Smooth muscle cell (in vitro differentiated cells): Measurements from ENCODE around the gene SLC13A3. TPM values are rescaled to one million over a fixed set of nuclear protein-coding genes. Genes with fewer than 3 reads are reported as not detected.

Experiments used
- DNase-seq: peaks from one replicate; lab custom pipeline; 2025; ENCODE audit not compliant: unreplicated experiment; lab: John Stamatoyannopoulos, UW
- H2AFZ ChIP-seq: fragments of 200-600 bp; sonication (generic); 2 replicates; pipeline ENCODE4 v1.6.0; 2016; ENCODE audit warnings: antibody characterized with exemption, low read depth, mild to moderate bottlenecking
- H3F3A ChIP-seq: fragments of 200-600 bp; sonication (generic); 2 replicates; pipeline ENCODE4 v1.6.0; 2017; ENCODE audit warnings: antibody characterized with exemption, low read depth
- H3K27ac ChIP-seq: fragments of 200-600 bp; sonication (generic); 2 replicates; pipeline ENCODE4 v1.5.1; 2016; ENCODE audit warnings: low read depth, mild to moderate bottlenecking
- H3K27me3 ChIP-seq: fragments of 200-600 bp; sonication (generic); 2 replicates; pipeline ENCODE4 v1.6.1; 2016; ENCODE audit warnings: low read depth, mild to moderate bottlenecking
- H3K36me3 ChIP-seq: fragments of 200-600 bp; sonication (generic); 2 replicates; pipeline ENCODE4 v1.5.1; 2016; ENCODE audit warnings: low read depth
- H3K4me1 ChIP-seq: fragments of 200-600 bp; sonication (generic); 2 replicates; pipeline ENCODE4 v1.5.1; 2016; ENCODE audit warnings: low read depth
- H3K4me2 ChIP-seq: fragments of 200-600 bp; sonication (generic); 2 replicates; pipeline ENCODE4 v1.6.0; 2016; ENCODE audit warnings: mild to moderate bottlenecking
- H3K4me3 ChIP-seq: fragments of 200-600 bp; sonication (generic); 2 replicates; pipeline ENCODE4 v1.5.1; 2016; ENCODE audit warnings: mild to moderate bottlenecking
- H3K79me2 ChIP-seq: fragments of 200-600 bp; sonication (generic); 2 replicates; pipeline ENCODE4 v1.6.0; 2016; ENCODE audit warnings: low read depth, mild to moderate bottlenecking
- H3K9ac ChIP-seq: fragments of 200-600 bp; sonication (generic); 2 replicates; pipeline ENCODE4 v1.6.0; 2016; ENCODE audit warnings: low read depth
- H3K9me3 ChIP-seq: fragments of 200-600 bp; sonication (generic); replicated peaks from 2 replicates; pipeline ENCODE4 v1.5.1; 2016; ENCODE audit warnings: low read depth
- H4K20me1 ChIP-seq: fragments of 200-600 bp; sonication (generic); 2 replicates; pipeline ENCODE4 v1.6.0; 2016; ENCODE audit warnings: low read depth
- WGBS: methylation state at CpG from one replicate; pipeline ENCODE4 v1.1.7; 2016; ENCODE audit warnings: low lambda C conversion rate; 5-methylcytosine and 5-hydroxymethylcytosine counted together
- polyA plus RNA-seq: library from polyadenylated mRNA; unstranded; fragments of >200 nt; fragmentation: Nextera tagmentation; extraction: Ambion mirVana; gene quantifications from 2 replicates; pipeline ENCODE4 v1.2.1, GENCODE V29; 2016
- total RNA-seq: library from RNA; depleted of rRNA; stranded (reverse); fragments of >200 nt; gene quantifications from 2 replicates; pipeline ENCODE4 v1.2.3, GENCODE V29; 2014
- TF ChIP-seq, protein P1 (sequence below): fragments of 200-600 bp; sonication (generic); IDR thresholded peaks from 2 replicates; pipeline ENCODE4 v1.5.1; 2017; ENCODE audit warnings: borderline replicate concordance, mild to moderate bottlenecking, antibody characterized with exemption; ENCODE audit not compliant: insufficient read depth, poor library complexity, severe bottlenecking

The SLC13A3 gene
- total and polyA plus RNA-seq, 2 experiments from 2014 or later = 6.4 to 7.7 TPM

DNA sequence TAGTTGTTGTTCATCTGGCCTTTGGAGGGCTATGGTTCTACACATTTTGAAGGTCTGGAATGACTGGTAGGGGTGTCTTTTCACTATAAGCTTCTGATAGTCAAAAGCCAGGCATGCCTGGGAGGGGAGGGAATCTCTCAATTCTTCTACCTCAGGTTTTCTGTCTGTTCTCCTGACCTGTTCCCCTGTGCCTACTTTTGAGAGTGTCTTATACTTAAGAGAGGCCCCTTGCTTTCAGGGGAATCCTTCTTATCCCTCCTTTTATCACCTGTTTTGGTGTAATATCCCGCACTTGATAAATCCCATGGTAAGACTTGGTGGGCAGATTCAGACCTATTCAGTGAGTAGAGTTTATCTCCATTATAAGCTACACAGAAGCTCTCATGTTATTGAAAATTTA, 10.4 kb upstream of the SLC13A3 start:
- no peak for DNase-seq
- H3K4me1 ChIP-seq = no peaks in the 10 kb centered on the region
- no peak overlapping the region for H3K4me3 ChIP-seq
- no peak overlapping the region for H3K27ac ChIP-seq
- H3K36me3 ChIP-seq = peaks cover 7% of the 10 kb centered on the region
- H2AFZ ChIP-seq = no peak overlapping the region
- TF ChIP-seq, protein P1, sequence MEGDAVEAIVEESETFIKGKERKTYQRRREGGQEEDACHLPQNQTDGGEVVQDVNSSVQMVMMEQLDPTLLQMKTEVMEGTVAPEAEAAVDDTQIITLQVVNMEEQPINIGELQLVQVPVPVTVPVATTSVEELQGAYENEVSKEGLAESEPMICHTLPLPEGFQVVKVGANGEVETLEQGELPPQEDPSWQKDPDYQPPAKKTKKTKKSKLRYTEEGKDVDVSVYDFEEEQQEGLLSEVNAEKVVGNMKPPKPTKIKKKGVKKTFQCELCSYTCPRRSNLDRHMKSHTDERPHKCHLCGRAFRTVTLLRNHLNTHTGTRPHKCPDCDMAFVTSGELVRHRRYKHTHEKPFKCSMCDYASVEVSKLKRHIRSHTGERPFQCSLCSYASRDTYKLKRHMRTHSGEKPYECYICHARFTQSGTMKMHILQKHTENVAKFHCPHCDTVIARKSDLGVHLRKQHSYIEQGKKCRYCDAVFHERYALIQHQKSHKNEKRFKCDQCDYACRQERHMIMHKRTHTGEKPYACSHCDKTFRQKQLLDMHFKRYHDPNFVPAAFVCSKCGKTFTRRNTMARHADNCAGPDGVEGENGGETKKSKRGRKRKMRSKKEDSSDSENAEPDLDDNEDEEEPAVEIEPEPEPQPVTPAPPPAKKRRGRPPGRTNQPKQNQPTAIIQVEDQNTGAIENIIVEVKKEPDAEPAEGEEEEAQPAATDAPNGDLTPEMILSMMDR = no peak
- no peaks in the 10 kb centered on the region for H4K20me1 ChIP-seq
- WGBS = 95% methylated on average over 1 of the region's 1 CpG
- H3K9ac ChIP-seq = no peak overlapping the region
- no peak overlapping the region for H3K4me2 ChIP-seq
- no peaks in the 10 kb centered on the region for H3K79me2 ChIP-seq
- no peaks in the 10 kb centered on the region for H3F3A ChIP-seq
- H3K27me3 ChIP-seq = no peaks in the 10 kb centered on the region
- no peaks in the 10 kb centered on the region for H3K9me3 ChIP-seq

DNA sequence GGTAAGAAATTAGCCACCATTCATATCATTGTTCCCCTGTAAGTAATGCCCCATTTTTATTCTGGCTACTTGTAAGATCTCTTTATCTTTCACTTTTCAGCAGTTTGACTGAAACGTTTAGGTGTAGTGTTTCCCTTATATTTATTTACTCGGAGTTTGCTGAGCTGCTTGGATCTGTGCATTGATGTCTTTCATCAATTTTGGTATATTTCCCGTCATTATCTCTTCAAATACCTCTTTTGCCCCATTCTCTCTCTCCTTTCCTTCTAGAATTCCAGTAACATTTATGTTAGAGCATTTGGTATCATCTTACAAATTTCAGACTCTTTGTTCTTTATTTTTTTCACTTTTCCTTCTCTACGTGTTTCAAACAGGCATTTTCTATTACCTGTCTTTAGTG, 9.2 kb upstream of the SLC13A3 start:
- Histone ChIP-seq H4K20me1 (no peaks in the 10 kb centered on the region), H3F3A (no peaks in the 10 kb centered on the region), H3K9me3 (no peaks in the 10 kb centered on the region), H3K27ac (no peak overlapping the region), H2AFZ (no peak overlapping the region), H3K9ac (no peak overlapping the region), H3K79me2 (no peaks in the 10 kb centered on the region), H3K36me3 (peaks cover 7% of the 10 kb centered on the region), H3K4me3 (no peak overlapping the region), H3K4me1 (no peaks in the 10 kb centered on the region), H3K27me3 (no peaks in the 10 kb centered on the region), H3K4me2 (no peak overlapping the region)
- DNase-seq = no peak
- TF ChIP-seq, protein P1 = no peak
- 88% methylated on average over 4 of the region's 4 CpGs for WGBS

DNA sequence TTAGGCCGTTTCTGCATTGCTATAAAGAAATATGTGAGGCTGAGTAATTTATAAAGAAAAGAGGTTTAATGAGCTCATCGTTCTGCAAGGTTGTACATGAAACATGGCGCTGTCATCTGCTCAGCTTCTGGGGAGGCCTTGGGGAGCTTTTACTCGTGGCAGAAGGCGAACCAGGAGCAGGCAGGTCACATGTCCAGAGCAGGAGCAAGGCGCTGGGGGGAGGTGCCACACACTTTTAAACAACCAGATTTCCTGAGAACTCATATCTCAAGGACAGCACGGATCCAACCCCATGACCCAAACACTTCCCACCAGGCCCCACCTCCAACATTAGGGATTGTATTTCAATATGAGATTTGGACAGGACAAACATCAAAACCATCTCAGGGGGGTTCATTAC, 6.4 kb upstream of the SLC13A3 start:
- Histone ChIP-seq H2AFZ (no peak overlapping the region), H3K9me3 (no peaks in the 10 kb centered on the region), H4K20me1 (no peaks in the 10 kb centered on the region), H3K4me3 (no peak overlapping the region), H3K27me3 (peaks cover 15% of the 10 kb centered on the region), H3F3A (no peaks in the 10 kb centered on the region), H3K36me3 (peaks cover 7% of the 10 kb centered on the region), H3K4me2 (no peak overlapping the region), H3K4me1 (no peaks in the 10 kb centered on the region), H3K79me2 (no peaks in the 10 kb centered on the region), H3K27ac (no peak overlapping the region), H3K9ac (no peak overlapping the region)
- TF ChIP-seq, protein P1 = no peak
- DNase-seq = no peak
- WGBS = 90% methylated on average over 7 of the region's 7 CpGs

DNA sequence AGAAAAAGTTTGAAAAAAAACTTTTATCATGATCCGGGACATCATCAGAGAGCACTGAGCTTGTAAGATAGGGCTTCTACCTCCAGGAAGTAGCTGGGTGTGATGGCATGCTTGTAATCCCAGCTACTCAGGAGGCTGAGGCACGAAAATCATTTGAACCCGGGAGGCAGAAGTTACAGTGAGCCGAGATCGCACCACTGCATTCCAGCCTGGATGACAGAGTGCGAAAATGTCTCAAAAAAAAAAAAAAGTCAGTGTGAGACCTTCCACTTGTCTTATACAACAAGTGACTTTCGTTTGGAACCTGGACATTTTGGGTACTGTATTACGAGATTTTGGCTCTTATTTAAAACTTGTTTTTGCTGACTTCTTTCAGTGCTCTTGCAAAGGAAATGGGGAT, 5.9 kb upstream of the SLC13A3 start:
- H3K9ac ChIP-seq = no peak overlapping the region
- H3F3A ChIP-seq = no peaks in the 10 kb centered on the region
- H3K27ac ChIP-seq = no peak overlapping the region
- no peak overlapping the region for H2AFZ ChIP-seq
- H3K4me2 ChIP-seq = no peak overlapping the region
- no peak for DNase-seq
- WGBS = 92% methylated on average over 8 of the region's 8 CpGs
- no peaks in the 10 kb centered on the region for H3K79me2 ChIP-seq
- no peak overlapping the region for H3K4me3 ChIP-seq
- H4K20me1 ChIP-seq = no peaks in the 10 kb centered on the region
- TF ChIP-seq, protein P1 = no peak
- peaks cover 7% of the 10 kb centered on the region for H3K36me3 ChIP-seq
- H3K9me3 ChIP-seq = no peaks in the 10 kb centered on the region
- peaks cover 20% of the 10 kb centered on the region for H3K27me3 ChIP-seq
- no peaks in the 10 kb centered on the region for H3K4me1 ChIP-seq
